Fibroblast of gingiva (primary cell): ENCODE data around the gene PAM.
"Not testable (repeated sequence)": the region's sequence is repeated elsewhere in the genome, so short reads cannot be mapped to it uniquely, and the experiment has no call there.

ENCODE experiments used
- DNase-seq: peaks from one replicate; pipeline ENCODE4 v3.0.0-alpha.2; 2011; ENCODE audit warnings: low read depth

Gene PAM

GRCh38 chr5:103000089-103000488 lies 245.0 kb downstream of the PAM start:
- DNase-seq: no peak

DNA sequence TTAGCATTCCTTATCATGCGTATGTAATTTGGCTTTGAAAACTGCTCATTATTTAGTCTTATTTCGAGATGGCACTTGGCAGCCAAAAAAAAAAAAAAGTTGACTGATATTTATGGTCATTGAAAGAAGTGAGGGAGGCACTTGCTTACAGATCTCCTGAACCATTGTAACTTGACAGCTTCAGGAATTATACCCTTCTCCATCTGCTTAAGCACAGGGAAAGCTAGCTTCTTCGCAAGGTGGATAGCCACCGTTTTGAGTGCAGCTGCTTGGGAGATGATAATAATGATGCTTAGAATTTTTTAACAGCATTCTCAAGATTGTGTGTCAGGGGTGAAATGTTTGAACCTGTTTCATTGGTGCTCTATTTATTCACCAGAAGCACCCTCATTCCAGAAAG lies 248.8 kb downstream of the PAM start:
- DNase-seq: no peak

DNA sequence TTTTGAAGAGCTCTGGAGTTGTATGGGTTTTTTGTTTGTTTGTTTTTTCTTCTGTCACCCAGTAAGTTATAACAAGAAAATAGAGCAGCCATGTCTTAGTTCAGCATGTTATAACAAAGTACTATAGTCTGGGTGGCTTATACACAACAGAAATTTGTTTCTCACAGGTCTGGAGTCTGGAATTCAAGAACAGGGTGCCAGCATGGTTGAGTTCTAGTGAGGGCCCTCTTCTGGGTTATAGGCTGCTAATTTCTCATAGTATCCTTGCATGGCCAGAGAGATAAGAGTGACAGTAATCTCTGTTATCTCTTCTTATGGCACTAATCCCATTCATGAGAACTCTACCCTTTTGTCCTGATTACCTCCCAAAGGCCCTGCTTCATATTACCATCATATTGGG lies 250.2 kb downstream of the PAM start:
- no peak for DNase-seq

GRCh38 chr5:103006921-103007320 lies 251.8 kb downstream of the PAM start:
- no peak for DNase-seq

GRCh38 chr5:103010168-103010567 lies 255.1 kb downstream of the PAM start:
- peak; percentile 70 for DNase-seq

GRCh38 chr5:103013933-103014552 lies 258.9 kb downstream of the PAM start:
- peak; percentile 24 for DNase-seq

GRCh38 chr5:103014983-103015382 lies 259.9 kb downstream of the PAM start:
- peak; percentile 52 for DNase-seq

- DNase-seq: no peak
Observed at GRCh38 chr5:103016167-103016566, 261.1 kb downstream of the PAM start.

- no peak for DNase-seq
Observed at GRCh38 chr5:103019804-103020203, 264.7 kb downstream of the PAM start.

DNA sequence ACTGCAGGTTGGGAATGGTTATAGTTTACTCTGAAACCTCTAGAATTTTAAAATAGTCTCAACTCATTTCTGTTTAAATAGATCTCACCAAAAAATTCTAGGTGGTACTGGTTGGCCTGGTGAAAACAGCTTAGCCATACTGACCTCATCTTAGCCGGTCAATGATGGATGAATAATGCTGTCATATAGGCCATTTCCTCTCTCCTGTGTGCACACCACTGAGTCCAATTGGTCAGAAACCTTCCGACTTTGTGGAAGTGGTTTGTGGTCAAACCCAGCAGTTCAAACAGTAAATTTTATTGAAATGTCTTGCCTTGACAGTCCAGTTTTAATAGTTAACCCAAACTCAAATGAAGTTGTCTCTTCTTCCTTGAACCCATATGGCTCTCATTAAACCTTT lies 266.2 kb downstream of the PAM start:
- DNase-seq: no peak

DNA sequence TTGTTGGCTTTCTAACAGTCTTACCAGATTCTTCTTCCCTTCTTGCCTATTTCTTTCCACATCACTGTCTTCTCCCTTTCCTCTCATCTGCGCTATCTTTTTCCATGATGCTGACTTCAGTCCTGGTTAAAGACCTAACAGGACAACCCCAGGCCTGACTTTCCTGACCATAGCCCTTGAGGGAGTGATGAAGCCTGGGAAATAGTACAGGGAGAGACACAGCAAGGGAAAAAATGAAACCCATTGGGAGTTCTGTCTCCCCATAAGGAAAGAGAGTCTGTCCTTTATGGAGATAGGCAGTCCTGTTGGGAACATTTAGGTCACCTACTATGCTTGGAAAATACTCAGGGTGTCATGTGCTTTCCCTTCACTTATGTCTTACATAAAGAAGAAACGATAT lies 272.2 kb downstream of the PAM start:
- DNase-seq: no peak

- DNase-seq: no peak
Observed at GRCh38 chr5:103031607-103032006, 276.5 kb downstream of the PAM start.

DNA sequence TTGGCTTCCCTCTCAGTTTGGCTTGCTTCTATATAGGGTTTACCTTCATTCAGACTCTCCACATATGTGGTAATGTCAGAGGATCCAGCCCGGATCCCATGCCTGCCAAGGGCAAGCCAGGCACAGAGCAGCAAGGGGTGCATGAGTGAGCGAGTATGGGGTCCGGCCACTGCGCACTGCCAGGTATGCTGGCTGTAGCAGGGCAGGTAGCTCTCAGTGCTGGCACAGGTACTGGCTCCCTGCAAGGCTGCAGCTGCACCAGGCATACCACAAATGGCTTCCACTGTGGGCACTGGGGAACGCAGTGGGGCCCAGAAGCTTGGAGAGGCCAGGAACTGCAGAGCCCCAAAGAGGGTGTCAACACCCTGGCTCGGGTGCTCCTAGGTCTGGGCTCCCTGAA lies 278.6 kb downstream of the PAM start:
- no peak for DNase-seq

DNA sequence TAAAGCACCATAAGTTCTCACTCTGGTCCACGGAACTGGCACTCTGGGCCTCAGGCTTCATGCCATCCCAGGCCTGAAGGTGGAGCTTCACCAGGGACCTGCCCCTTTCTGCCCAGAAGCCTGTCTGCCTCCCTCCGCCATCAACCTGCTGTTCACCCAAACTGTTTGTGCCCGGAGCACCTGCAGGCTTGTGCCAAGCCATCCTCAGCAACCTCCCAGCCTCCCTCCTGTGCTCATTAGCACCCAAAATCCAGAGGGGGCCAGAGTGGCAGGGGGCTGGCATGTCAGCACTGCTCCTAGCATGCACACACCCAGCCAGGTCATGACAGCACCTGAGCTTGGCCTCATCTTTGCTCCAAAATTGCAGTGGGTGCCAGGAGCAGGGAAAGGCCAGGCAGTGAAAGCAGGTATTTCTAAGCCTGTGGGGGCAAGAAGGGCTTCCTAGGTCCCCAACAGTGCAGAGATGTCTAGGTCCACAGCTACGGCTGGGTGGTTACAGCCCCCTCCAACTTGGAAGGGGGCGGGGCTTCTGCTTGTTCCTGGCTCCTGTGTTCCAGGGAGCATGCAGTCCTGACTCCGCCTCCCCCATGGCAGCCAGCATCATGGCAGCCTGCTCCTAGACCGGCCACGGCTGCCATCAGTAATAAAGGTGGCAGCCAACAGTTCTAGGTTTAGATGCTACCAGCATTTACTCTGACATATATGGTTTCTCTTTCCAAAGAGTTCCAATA lies 279.7 kb downstream of the PAM start:
- DNase-seq: no peak

DNA sequence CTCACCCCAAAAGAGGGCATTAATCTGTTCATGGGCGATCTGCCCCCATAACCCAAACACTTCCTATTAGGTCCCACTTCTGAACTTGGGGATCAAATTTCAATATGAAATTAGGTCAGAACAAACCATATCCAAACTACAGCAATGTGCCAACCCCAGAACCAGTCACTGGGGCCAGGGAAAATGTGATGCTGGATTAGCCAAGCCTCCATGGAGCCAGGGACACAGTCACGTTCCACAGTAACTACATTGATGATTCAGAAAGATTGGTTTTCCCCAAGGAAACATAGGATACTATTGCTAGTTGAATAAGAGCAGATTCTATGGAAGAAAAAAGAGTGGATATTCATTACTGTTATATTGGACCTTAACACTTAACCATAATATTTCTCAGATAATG lies 280.6 kb downstream of the PAM start:
- DNase-seq: peak; percentile 58

- DNase-seq: peak; percentile 43
Observed at GRCh38 chr5:103036601-103037000, 281.5 kb downstream of the PAM start.

GRCh38 chr5:103037673-103038455 lies 282.8 kb downstream of the PAM start:
- DNase-seq: no peak

- peak; percentile 45 for DNase-seq
Observed at GRCh38 chr5:103041071-103041676, 286.1 kb downstream of the PAM start.

DNA sequence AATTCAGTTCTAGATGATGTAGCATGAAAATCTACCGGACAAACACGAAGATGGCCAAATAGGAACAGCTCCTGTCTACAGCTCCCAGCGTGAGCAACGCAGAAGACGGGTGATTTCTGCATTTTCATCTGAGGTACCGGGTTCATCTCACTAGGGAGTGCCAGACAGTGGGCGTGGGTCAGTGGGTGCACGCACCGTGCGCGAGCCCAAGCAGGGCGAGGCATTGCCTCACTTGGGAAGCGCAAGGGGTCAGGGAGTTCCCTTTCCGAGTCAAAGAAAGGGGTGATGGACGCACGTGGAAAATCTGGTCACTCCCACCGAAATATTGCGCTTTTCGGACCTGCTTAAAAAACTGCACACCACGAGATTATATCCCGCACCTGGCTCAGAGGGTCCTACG lies 291.6 kb downstream of the PAM start:
- not testable (repeated sequence) for DNase-seq

GRCh38 chr5:103057208-103058130 lies 302.4 kb downstream of the PAM start:
- no peak for DNase-seq

- DNase-seq: no peak
Observed at GRCh38 chr5:103059525-103059924, 304.4 kb downstream of the PAM start.
